A549 (cell line): ENCODE data around the gene MAGEA9B. TPM values are rescaled to one million over a fixed set of nuclear protein-coding genes. Genes with fewer than 3 reads are reported as not detected.

Source experiments
- ATAC-seq, 2 experiments: fragments of 200-7000 bp in 1 of 2; fragments of >200 bp in 1 of 2; cut with Nextera tagmentation in 1 of 2; cut with Tn5 transposase in 1 of 2; 3 replicates each; pipeline versions ENCODE4 v1.8.0 to v1.9.1; 2018 to 2020; ENCODE audit warnings: mild to moderate bottlenecking in 1 of 2, moderate library complexity in 1 of 2
- CTCF ChIA-PET: fragments of 300-600 bp; sonication (Branson Sonifier 250); formaldehyde crosslinking; extraction: SDS; loops from one replicate; lab custom pipeline; 2021; ENCODE audit warnings: antibody characterized with exemption, inconsistent platforms; lab: Yijun Ruan, JAX
- POLR2A ChIA-PET: fragments of 350-600 bp; formaldehyde crosslinking; extraction: SDS; loops from one replicate; lab custom pipeline; 2021; ENCODE audit warnings: antibody characterized with exemption, inconsistent platforms; lab: Yijun Ruan, JAX
- DNase-seq, 2 experiments: peaks; one replicate each; pipeline versions ENCODE4 v3.0.0 to v3.0.0-alpha.2; 2011 to 2016; ENCODE audit warnings: low read depth in 1 of 2, low spot score in 1 of 2
- FAIRE-seq: peaks from 2 replicates; lab custom pipeline; 2011; peaks lifted over from hg19 to GRCh38; lab: Jason Lieb, UNC
- H3K27ac ChIP-seq, 2 experiments: fragments of >200 bp; sonication (Bioruptor Twin); formaldehyde crosslinking; 3 replicates each; pipeline ENCODE4 v1.5.1; 2016 to 2017
- H3K4me1 ChIP-seq: fragments of >200 bp; sonication (Bioruptor Twin); formaldehyde crosslinking; 3 replicates; pipeline ENCODE4 v1.6.1; 2016
- H3K4me2 ChIP-seq: fragments of >200 bp; sonication (Bioruptor Twin); formaldehyde crosslinking; 3 replicates; pipeline ENCODE4 v1.6.1; 2016
- H3K4me3 ChIP-seq: fragments of >200 bp; sonication (Bioruptor Twin); formaldehyde crosslinking; 3 replicates; pipeline ENCODE4 v1.5.1; 2016
- H3K9me3 ChIP-seq: fragments of >200 bp; sonication (Bioruptor Twin); formaldehyde crosslinking; 3 replicates; pipeline ENCODE4 v1.6.1; 2016
- BHLHE40 ChIP-seq: IDR thresholded peaks from 2 replicates; pipeline ENCODE4 v1.6.1; 2012; ENCODE audit warnings: low read depth, low read length, inconsistent platforms
- CHD4 ChIP-seq: fragments of 200-600 bp; sonication (generic); IDR thresholded peaks from 2 replicates; pipeline ENCODE4 v1.6.1; 2016; ENCODE audit warnings: antibody characterized with exemption, mild to moderate bottlenecking, borderline replicate concordance
- EHF ChIP-seq: fragments of 250-450 bp; sonication (Bioruptor Pico); IDR thresholded peaks from 2 replicates; pipeline ENCODE4 v1.5.0; 2020; ENCODE audit warnings: mild to moderate bottlenecking
- EHMT2 ChIP-seq: fragments of 200-600 bp; sonication (generic); IDR thresholded peaks from 2 replicates; pipeline ENCODE4 v1.6.1; 2016; ENCODE audit warnings: antibody characterized with exemption, low read depth, mild to moderate bottlenecking, moderate library complexity
- EP300 ChIP-seq, 2 experiments: fragments of >200 bp; sonication (Bioruptor Twin); formaldehyde crosslinking; IDR thresholded peaks; 2 replicates in 1 of 2; 3 replicates in 1 of 2; pipeline ENCODE4 v1.6.1; 2016 to 2017
- GATA3 ChIP-seq: IDR thresholded peaks from 2 replicates; pipeline ENCODE4 v1.6.1; 2012; ENCODE audit warnings: borderline replicate concordance
- HEYL ChIP-seq: fragments of 250-450 bp; sonication (Bioruptor Pico); IDR thresholded peaks from 2 replicates; pipeline ENCODE4 v1.8.0; 2021; ENCODE audit warnings: mild to moderate bottlenecking, moderate library complexity
- HOXB13 ChIP-seq: fragments of 250-450 bp; sonication (Bioruptor Pico); IDR thresholded peaks from 2 replicates; pipeline ENCODE4 v1.5.0; 2020; ENCODE audit warnings: low read depth, mild to moderate bottlenecking, moderate library complexity
- HOXB5 ChIP-seq: fragments of 250-450 bp; sonication (Bioruptor Pico); IDR thresholded peaks from 2 replicates; pipeline ENCODE4 v1.5.0; 2020; ENCODE audit warnings: mild to moderate bottlenecking, moderate library complexity
- JUNB ChIP-seq: fragments of >200 bp; sonication (Bioruptor Twin); formaldehyde crosslinking; IDR thresholded peaks from 2 replicates; pipeline ENCODE4 v1.6.1; 2016
- MAFK ChIP-seq: fragments of 450-650 bp; IDR thresholded peaks from 2 replicates; pipeline ENCODE4 v1.6.1; 2014; ENCODE audit not compliant: partially characterized antibody
- MAZ ChIP-seq: fragments of 150-350 bp; IDR thresholded peaks from 2 replicates; pipeline ENCODE4 v1.6.1; 2014; ENCODE audit warnings: antibody characterized with exemption, low read depth, low read length, borderline replicate concordance
- NPAS2 ChIP-seq: fragments of 250-450 bp; sonication (Bioruptor Pico); IDR thresholded peaks from 2 replicates; pipeline ENCODE4 v1.8.0; 2022; ENCODE audit warnings: mild to moderate bottlenecking, moderate library complexity, borderline replicate concordance
- NR3C1 ChIP-seq: fragments of >200 bp; sonication (Bioruptor Twin); formaldehyde crosslinking; IDR thresholded peaks from 3 replicates; pipeline ENCODE4 v1.6.1; 2017
- PHF8 ChIP-seq: fragments of 200-600 bp; sonication (generic); IDR thresholded peaks from 2 replicates; pipeline ENCODE4 v1.6.1; 2016; ENCODE audit warnings: low read depth, mild to moderate bottlenecking, antibody characterized with exemption, moderate library complexity, borderline replicate concordance
- POLR2A ChIP-seq: IDR thresholded peaks from 2 replicates; pipeline ENCODE4 v1.6.1; 2012; ENCODE audit warnings: mild to moderate bottlenecking, low read length
- RNF2 ChIP-seq: fragments of 200-600 bp; sonication (generic); IDR thresholded peaks from 2 replicates; pipeline ENCODE4 v1.6.1; 2016; ENCODE audit warnings: low read depth, mild to moderate bottlenecking, antibody characterized with exemption, moderate library complexity, borderline replicate concordance
- SMC3 ChIP-seq: fragments of >200 bp; sonication (Bioruptor Twin); formaldehyde crosslinking; IDR thresholded peaks from 3 replicates; pipeline ENCODE4 v1.6.1; 2018; ENCODE audit warnings: inconsistent platforms
- WGBS: methylation state at CpG from one replicate; pipeline ENCODE4 v1.1.6; 2017; ENCODE audit errors: missing lambda C conversion rate; 5-methylcytosine and 5-hydroxymethylcytosine counted together
- polyA plus RNA-seq, 4 experiments: library from polyadenylated mRNA; depleted of rRNA in 3 of 4; stranded (reverse); fragments of >200 nt; fragmentation: RNase III in 1 of 4; extraction: RNeasy Plus Mini Kit Qiagen cat#74134 plus additional on column Dnase treatment in 1 of 4; gene quantifications; 2 replicates in 3 of 4; 3 replicates in 1 of 4; pipeline ENCODE4 v1.2.3, GENCODE V29; 2011 to 2017
- TF ChIP-seq, protein P1 (sequence below): IDR thresholded peaks from 2 replicates; pipeline ENCODE4 v1.6.1; 2012; ENCODE audit warnings: low read depth, borderline replicate concordance
- TF ChIP-seq, protein P2 (sequence below): IDR thresholded peaks from 2 replicates; pipeline ENCODE4 v1.6.1; 2012
- TF ChIP-seq, protein P3 (sequence below): fragments of 150-350 bp; IDR thresholded peaks from 2 replicates; pipeline ENCODE4 v1.6.1; 2014; ENCODE audit warnings: low read depth, mild to moderate bottlenecking, low read length
- TF ChIP-seq, protein P4 (sequence below): fragments of >200 bp; sonication (Bioruptor Twin); formaldehyde crosslinking; IDR thresholded peaks from 2 replicates; pipeline ENCODE4 v1.6.1; 2016

Gene MAGEA9B
- polyA plus RNA-seq, 2 of the 4 experiments (the other 2 are of a cell fraction): 0.08 TPM; not detected in 1

DNA sequence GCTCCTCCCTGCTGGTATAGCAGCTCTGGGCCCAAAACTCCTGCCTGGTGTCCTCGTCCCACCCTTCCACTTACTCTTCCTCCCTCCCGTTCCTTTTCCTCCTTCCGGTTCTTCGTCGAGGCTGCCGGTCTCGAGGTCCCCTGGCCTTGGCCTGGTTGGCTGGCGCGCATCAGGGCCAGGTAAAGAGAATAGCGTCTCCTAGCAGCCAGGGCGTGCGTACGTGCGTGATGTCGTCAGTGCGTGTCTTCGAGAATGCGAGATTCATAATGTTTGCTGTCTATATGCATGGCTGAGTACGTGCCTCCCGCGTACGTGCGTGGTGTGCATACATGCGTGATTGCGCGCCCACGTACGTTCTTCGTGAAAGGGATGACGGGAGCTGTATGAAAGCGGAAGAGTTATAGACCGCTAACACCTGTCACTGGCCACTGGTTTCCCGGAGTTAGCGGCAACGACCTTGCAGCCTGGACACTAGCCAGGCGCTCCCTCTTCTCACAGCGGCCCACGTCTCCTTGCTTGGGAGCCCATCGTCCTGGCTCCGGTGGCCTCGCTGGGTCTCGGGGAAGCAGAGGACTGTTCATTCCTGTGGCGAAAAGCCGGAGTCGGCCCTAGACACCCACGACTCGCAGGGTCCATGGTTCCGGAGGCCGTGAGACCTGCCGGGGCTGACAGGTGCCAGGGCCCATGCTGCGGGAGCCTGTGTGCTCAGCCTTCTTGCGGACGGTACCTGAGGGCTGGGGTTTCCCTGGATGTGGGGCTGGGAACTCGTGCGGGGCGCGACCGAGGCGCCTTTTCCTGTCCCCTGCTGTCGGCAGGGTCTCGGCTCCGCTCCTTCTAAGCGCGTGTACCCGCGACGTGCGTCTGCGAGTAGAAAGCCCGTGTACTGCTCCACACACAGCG, 46.4 kb downstream of the MAGEA9B start, which contains the start of gene EOLA1:
EOLA1 (plus strand) TSS at position 392 of the 900 bp plus-strand sequence. CDS start 4,619 bp downstream, outside the sequence.
- peak within 1 kb of the TSS; percentile 89 for H3K4me2 ChIP-seq
- ATAC-seq (peak; percentile 77 to 84), DNase-seq (peak; percentile 72 to 97), FAIRE-seq (peak; percentile 100)
- 7% methylated on average over 24 of the region's 71 CpGs for WGBS
- 0 out of 3 replicates have a peak, but pooled peaks cover 6% of the 10 kb centered on the region for H3K4me1 ChIP-seq
- peak within 1 kb of the TSS; percentile 94 for H3K4me3 ChIP-seq
- POLR2A ChIA-PET: interaction anchor here (0.6 to 3.2 kb wide), 8 partner anchors 19 to 615 kb away, joined by 4 to 35 read pairs (median 6); partner anchors contain the start of genes EOLA2 and IDS
- CTCF ChIA-PET: interaction anchor here (0.6 to 2.6 kb wide), 8 partner anchors 11 to 351 kb away, joined by 3 to 9 read pairs (median 3); no protein-coding TSS in a partner anchor
- TF ChIP-seq JUNB: no peak
- TF ChIP-seq HOXB13 (CRISPR knock-in tag): no peak
- TF ChIP-seq PHF8: peak; percentile 29; the same call in 1 of the 2 replicates
- TF ChIP-seq HOXB5 (CRISPR knock-in tag): peak; percentile 41; the same call in 1 of the 2 replicates
- no peak for TF ChIP-seq CHD4
- no peak for TF ChIP-seq GATA3
- TF ChIP-seq NR3C1: no peak
- TF ChIP-seq, protein P1, sequence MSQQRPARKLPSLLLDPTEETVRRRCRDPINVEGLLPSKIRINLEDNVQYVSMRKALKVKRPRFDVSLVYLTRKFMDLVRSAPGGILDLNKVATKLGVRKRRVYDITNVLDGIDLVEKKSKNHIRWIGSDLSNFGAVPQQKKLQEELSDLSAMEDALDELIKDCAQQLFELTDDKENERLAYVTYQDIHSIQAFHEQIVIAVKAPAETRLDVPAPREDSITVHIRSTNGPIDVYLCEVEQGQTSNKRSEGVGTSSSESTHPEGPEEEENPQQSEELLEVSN: peak; percentile 58; the same call in 1 of the 2 replicates
- no peak for TF ChIP-seq MAZ
- TF ChIP-seq EP300 (IDR thresholded peaks at IDR 0.05): no peak
- TF ChIP-seq, protein P2, sequence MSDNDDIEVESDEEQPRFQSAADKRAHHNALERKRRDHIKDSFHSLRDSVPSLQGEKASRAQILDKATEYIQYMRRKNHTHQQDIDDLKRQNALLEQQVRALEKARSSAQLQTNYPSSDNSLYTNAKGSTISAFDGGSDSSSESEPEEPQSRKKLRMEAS: peak; percentile 87
- peak; percentile 39; the same call in 1 of the 2 replicates for TF ChIP-seq POLR2A
- TF ChIP-seq, all 56 proteins: peak for 5
- no peaks in the 10 kb centered on the region for H3K9me3 ChIP-seq
- peak within 1 kb of the TSS; percentile 82 to 91 for H3K27ac ChIP-seq

DNA sequence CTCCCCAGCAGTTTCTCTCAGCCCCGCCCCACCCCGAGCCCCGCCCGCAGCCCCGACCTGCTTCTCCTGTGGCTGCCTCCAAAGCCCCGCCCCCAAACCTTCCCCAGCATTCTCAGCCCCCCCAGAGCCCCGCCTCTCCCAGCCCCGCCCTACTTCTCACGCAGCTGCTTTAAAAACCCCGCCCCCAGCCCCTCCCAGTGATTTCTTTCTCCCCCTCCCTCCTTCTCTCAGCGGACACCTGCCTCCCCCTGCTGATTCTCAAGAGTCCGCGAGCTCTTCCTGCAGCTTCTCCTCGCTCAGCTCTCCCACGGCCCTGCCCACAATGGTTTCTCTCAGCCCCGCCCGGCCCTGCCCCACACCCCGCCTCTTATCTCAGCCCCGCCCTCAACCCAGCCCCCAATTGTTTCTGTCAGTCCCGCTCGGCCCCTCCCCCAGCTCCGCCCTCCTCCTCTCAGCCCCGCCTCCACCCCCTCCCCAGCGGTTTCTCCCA, 47.1 kb downstream of the MAGEA9B start:
- H3K4me3 ChIP-seq: peak overlapping the region; percentile 94
- ChIA-PET POLR2A (interaction anchor here (0.6 to 3.2 kb wide), 9 partner anchors 18 to 616 kb away, joined by 3 to 35 read pairs (median 5); partner anchors contain the start of genes EOLA2 and IDS), CTCF (interaction anchor here (1.0 to 2.6 kb wide), 6 partner anchors 10 to 352 kb away, joined by 3 to 9 read pairs (median 4); no protein-coding TSS in a partner anchor)
- peak; percentile 47 to 59 for ATAC-seq
- 0 out of 3 replicates have a peak, but pooled peaks cover 6% of the 10 kb centered on the region for H3K4me1 ChIP-seq
- TF ChIP-seq MAFK: no peak
- no peak for TF ChIP-seq SMC3
- no peak for TF ChIP-seq GATA3
- TF ChIP-seq, protein P3, sequence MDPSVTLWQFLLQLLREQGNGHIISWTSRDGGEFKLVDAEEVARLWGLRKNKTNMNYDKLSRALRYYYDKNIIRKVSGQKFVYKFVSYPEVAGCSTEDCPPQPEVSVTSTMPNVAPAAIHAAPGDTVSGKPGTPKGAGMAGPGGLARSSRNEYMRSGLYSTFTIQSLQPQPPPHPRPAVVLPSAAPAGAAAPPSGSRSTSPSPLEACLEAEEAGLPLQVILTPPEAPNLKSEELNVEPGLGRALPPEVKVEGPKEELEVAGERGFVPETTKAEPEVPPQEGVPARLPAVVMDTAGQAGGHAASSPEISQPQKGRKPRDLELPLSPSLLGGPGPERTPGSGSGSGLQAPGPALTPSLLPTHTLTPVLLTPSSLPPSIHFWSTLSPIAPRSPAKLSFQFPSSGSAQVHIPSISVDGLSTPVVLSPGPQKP: no peak
- no peak for TF ChIP-seq BHLHE40
- TF ChIP-seq EHMT2: no peak
- no peak for TF ChIP-seq NR3C1
- TF ChIP-seq, protein P4, sequence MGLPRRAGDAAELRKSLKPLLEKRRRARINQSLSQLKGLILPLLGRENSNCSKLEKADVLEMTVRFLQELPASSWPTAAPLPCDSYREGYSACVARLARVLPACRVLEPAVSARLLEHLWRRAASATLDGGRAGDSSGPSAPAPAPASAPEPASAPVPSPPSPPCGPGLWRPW: no peak
- TF ChIP-seq RNF2: no peak
- no peak for TF ChIP-seq EHF (CRISPR knock-in tag)
- no peak for TF ChIP-seq NPAS2 (CRISPR knock-in tag)
- no peak for TF ChIP-seq HEYL (CRISPR knock-in tag)
- TF ChIP-seq, all 56 proteins: peak for 0
- whole genome bisulfite sequencing: 0% methylated on average over 1 of the region's 24 CpGs
- FAIRE-seq (no peak), DNase-seq (peak; percentile 55 to 91)
- Histone ChIP-seq H3K27ac (peak overlapping the region; percentile 82 to 91), H3K9me3 (no peaks in the 10 kb centered on the region), H3K4me2 (peak overlapping the region; percentile 89)
